ENCODE data around the gene CLCA2.

GRCh38 chr1:86477256-86477655 lies 53.3 kb downstream of the CLCA2 start:
- TF ChIP-seq CTCF (conservative IDR thresholded peaks at IDR 0.05 in 1 of 2, IDR thresholded peaks at IDR 0.05 in 1 of 2; ENCODE audit: low read depth in 1 of 2, low read length in 2 of 2), result no peak
- TF ChIP-seq EZH2 (IDR thresholded peaks at IDR 0.05; ENCODE audit: low read length, missing control alignments), result no peak
